ENCODE measurements around the gene SCN2B.

The SCN2B gene

GRCh38 chr11:118207079-118207478 is 30.6 kb upstream of the SCN2B start:
- Histone ChIP-seq H3K27ac (replicated peaks) (peak overlapping the region; percentile 13; the same call in 1 of the 2 replicates), H3K27me3 (ENCODE audit: insufficient read depth, poor library complexity, severe bottlenecking) (no peaks in the 10 kb centered on the region), H3K4me3 (replicated peaks; ENCODE audit: insufficient read depth, low read length) (no peak overlapping the region)
- no peak for DNase-seq (ENCODE audit: low read depth in 1 of 2, low spot score in 1 of 2)
- TF ChIP-seq CTCF (IDR thresholded peaks at IDR 0.05; ENCODE audit: insufficient read depth, low read length) = no peak
- no peak for TF ChIP-seq GABPA (IDR thresholded peaks at IDR 0.05; ENCODE audit: low read depth)
- TF ChIP-seq, protein P1, sequence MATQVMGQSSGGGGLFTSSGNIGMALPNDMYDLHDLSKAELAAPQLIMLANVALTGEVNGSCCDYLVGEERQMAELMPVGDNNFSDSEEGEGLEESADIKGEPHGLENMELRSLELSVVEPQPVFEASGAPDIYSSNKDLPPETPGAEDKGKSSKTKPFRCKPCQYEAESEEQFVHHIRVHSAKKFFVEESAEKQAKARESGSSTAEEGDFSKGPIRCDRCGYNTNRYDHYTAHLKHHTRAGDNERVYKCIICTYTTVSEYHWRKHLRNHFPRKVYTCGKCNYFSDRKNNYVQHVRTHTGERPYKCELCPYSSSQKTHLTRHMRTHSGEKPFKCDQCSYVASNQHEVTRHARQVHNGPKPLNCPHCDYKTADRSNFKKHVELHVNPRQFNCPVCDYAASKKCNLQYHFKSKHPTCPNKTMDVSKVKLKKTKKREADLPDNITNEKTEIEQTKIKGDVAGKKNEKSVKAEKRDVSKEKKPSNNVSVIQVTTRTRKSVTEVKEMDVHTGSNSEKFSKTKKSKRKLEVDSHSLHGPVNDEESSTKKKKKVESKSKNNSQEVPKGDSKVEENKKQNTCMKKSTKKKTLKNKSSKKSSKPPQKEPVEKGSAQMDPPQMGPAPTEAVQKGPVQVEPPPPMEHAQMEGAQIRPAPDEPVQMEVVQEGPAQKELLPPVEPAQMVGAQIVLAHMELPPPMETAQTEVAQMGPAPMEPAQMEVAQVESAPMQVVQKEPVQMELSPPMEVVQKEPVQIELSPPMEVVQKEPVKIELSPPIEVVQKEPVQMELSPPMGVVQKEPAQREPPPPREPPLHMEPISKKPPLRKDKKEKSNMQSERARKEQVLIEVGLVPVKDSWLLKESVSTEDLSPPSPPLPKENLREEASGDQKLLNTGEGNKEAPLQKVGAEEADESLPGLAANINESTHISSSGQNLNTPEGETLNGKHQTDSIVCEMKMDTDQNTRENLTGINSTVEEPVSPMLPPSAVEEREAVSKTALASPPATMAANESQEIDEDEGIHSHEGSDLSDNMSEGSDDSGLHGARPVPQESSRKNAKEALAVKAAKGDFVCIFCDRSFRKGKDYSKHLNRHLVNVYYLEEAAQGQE (IDR thresholded peaks at IDR 0.05; ENCODE audit: insufficient replicate concordance, low read depth) = no peak
- TF ChIP-seq POLR2AphosphoS5 (IDR thresholded peaks at IDR 0.05; ENCODE audit: low read depth) = no peak
- TF ChIP-seq SPI1 (IDR thresholded peaks at IDR 0.05; ENCODE audit: borderline replicate concordance, low read depth) = no peak

DNA sequence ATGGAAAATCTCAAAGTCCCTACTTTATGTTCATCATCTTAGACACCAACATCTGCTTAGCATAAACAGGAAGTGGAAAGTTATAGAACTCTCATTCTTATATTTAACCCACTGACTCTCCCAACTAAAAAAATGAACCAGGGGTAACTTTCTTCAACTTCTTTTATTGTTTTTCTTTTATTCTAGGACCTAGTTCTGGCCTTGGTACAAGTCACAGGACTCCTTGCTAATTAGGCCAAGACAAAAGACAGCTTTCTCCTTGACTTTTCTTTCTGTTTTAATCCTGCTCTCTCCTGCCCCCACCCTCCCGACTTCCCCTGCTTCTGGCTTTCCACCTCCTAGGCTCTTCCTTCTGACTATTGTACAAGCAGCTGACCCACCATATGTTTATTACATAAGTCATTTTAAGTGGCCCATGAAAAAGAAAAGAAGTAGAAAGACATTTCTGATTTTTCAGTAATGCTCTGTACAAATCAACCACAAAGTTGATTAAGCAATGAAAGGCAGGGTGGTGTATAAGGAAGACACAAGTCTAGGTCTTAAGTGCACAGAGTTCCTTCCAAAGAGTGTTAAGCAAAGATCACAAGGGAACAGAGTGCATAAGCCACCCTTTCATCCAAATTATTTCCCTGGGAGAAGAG is 30.1 kb upstream of the SCN2B start:
- peak; percentile 75 to 89 for DNase-seq (ENCODE audit: low read depth in 1 of 2, low spot score in 1 of 2)
- H3K27ac ChIP-seq (replicated peaks) = peak overlapping the region; percentile 62
- TF ChIP-seq GABPA (IDR thresholded peaks at IDR 0.05; ENCODE audit: low read depth) = no peak
- no peak for TF ChIP-seq CTCF (IDR thresholded peaks at IDR 0.05; ENCODE audit: insufficient read depth, low read length)
- TF ChIP-seq, protein P1 (IDR thresholded peaks at IDR 0.05; ENCODE audit: insufficient replicate concordance, low read depth) = no peak
- TF ChIP-seq SPI1 (IDR thresholded peaks at IDR 0.05; ENCODE audit: borderline replicate concordance, low read depth) = peak; percentile 81
- TF ChIP-seq POLR2AphosphoS5 (IDR thresholded peaks at IDR 0.05; ENCODE audit: low read depth) = no peak
- H3K4me3 ChIP-seq (replicated peaks; ENCODE audit: insufficient read depth, low read length) = no peak overlapping the region
- H3K27me3 ChIP-seq (ENCODE audit: insufficient read depth, poor library complexity, severe bottlenecking) = no peaks in the 10 kb centered on the region

DNA sequence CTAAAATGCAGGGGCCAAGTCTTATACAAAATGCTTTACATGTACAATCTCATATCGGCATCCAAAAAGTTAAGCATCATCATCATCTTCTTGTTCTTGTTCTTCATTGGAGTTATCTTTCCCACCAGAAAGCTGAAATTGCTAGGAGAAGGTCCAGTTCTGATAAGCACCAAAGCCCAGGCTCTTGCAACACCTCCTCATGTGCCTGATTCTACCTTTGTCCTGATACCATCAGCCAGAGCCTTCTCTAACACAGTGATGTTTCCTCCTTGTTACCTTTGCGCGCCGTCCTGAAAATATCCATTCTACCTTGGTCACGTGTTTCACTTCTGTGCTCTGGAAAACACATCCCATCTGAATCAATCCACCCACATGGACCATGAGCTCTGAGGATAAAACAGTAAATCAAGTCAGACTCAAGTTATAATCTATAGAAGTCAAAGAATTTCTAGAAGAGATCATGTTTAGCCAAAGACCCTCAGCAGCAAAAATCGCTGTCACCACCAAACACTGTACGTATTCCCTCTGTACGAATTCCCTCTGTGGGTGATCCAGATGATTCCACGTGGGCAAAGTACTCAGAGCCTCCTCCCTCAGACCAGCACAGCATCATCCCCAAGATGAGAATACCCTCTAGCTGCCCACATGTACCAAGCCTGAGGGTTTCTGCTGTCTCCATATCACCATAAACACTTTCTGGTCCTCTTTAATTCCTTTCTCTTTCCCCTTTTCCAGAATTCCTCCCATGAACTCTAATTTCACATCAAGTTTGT is 29.4 kb upstream of the SCN2B start:
- Histone ChIP-seq H3K4me3 (replicated peaks; ENCODE audit: insufficient read depth, low read length) (no peak overlapping the region), H3K27ac (replicated peaks) (peak overlapping the region; percentile 62), H3K27me3 (ENCODE audit: insufficient read depth, poor library complexity, severe bottlenecking) (no peaks in the 10 kb centered on the region)
- TF ChIP-seq SPI1 (IDR thresholded peaks at IDR 0.05; ENCODE audit: borderline replicate concordance, low read depth) = no peak
- no peak for TF ChIP-seq POLR2AphosphoS5 (IDR thresholded peaks at IDR 0.05; ENCODE audit: low read depth)
- TF ChIP-seq GABPA (IDR thresholded peaks at IDR 0.05; ENCODE audit: low read depth) = no peak
- no peak for DNase-seq (ENCODE audit: low read depth in 1 of 2, low spot score in 1 of 2)
